ENCODE measurements around the gene FBXW12.
"Not testable (repeated sequence)": the region's sequence is repeated elsewhere in the genome, so short reads cannot be mapped to it uniquely, and the experiment has no call there.

Gene FBXW12

DNA sequence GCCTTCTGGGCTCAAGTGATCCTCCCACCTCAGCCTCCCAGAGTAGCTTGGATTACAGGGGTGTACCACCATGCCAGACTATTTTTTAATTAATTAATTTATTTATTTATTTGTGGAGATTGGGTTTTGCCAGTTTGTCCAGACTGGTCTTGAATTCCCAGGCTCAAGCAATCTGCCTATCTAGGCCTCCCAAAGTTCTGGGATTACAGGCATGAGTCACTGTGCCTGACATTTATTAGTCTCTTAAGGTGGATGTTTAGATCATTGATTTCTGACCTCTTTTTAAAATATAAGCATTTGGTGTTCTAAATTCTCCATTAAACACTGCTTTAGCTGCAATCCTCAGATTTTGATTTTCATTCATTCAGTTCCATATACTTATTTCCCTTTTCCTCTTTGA, 15.6 kb downstream of the FBXW12 start:
- no peak for DNase-seq

DNA sequence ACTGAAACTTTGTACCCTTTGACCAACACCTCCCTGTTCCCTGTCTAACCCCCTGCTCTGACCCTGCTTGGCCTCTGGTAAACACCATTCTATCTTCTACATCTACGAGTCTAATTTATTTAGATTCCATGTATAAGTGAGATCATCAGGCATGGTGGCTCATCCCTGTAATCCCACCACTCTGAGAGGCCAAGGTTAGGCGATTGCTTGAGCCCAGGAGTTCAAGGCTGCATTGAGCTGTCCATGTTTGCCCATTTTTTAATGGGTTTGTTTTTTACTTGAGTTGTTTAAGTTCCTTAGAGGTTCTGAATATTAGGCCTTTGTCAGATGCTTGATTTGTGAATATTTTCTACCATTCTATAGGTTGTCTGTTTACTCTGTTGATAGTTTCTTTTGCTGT, 16.9 kb downstream of the FBXW12 start:
- DNase-seq, result no peak

- no peak for DNase-seq
Observed at GRCh38 chr3:48394391-48394790, 22.4 kb downstream of the FBXW12 start.

DNA sequence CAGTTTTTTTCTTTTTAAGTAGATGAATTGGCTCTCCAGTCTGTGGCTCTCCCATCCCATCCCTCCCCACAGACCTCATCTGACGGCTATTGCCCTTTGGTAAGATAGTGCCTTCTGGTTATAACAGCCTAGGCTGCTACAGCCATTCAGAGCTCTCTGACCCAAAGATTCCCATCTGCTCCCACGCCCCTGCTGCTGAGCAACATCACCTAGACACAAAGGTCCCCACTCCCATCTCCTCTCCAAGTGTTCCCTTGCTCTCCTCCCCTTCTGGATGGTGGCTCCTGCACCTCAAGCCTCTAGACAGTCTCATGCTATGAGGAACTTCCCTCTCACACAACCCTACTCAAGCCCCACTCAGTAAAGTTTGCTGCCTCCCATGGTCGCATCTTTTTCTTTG, 23.7 kb downstream of the FBXW12 start:
- DNase-seq, result no peak

DNA sequence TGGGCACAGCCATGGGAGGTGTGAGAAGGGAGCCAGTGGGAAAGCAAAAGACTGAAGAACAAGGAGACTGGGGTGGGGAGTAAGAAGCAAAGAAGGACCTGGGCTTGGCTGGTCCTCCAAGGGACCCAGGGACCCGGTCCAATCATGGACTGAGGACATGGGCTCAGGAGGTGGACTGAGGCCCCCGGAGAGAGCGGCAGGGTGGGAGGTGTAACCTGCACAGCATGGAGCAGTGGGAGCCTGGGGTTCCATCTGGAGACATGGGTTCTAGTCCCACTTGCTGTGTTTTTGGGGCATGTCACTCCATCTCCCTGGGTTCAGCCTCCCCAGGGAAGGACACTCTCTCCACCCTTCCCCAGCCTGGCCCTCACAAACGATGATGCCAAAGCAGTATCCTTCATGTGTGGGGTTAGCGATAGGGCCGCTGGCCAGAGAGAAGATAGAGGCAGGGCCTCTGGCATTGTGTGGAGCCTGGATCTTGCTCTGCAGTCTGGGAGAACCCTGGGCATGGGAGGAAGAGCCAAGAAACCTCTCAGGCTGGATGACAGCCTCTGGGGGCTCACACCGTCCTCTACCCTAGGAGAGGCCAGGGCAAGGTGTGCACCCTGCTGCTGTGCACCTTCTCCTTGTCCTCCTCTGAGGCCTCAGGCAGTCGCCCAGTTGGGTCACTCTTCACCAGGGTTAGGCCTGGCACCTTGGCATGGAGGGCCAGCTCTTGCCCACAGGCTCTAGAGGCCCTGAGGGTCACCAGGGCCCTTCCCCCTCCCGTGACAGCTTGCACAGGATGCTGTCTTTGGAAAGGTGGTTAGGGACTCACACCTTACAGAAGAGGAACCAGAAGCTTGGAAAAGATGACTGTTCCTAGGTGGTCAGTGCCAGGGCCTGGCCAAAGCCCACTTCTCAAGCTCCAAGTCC, 26.0 kb downstream of the FBXW12 start:
- no peak for DNase-seq

- no peak for DNase-seq
Observed at GRCh38 chr3:48398701-48399386, 26.8 kb downstream of the FBXW12 start.

GRCh38 chr3:48399387-48400172, 27.6 kb downstream of the FBXW12 start:
- no peak for DNase-seq

DNA sequence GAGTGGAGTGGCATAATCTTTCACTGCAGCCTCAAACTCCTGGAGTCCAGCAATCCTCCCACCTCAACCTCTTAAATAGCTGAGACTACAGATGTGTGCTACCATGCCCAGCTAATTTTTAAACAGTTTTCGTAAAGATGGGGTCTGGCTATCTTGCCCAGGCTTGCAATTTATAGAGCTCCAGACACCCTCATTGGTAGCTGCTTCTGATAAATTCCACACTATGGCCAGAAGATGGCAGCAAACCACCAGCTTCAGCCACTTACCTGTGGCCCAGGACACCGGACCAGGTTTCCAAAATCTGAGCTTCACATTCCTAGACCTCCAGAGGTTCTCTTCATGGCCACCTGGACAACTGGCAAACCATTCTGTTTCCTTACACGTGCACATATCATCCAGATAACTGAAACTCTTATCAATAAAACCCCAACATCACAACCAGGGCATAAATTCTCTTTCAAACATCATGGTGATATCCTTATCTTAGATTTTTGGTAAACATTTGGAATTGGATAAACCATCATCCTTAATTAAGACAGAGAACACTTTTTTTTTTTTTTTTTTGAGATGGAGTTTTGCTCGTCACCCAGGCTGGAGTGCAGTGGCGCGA, 28.9 kb downstream of the FBXW12 start:
- no peak for DNase-seq

GRCh38 chr3:48401434-48401901, 29.4 kb downstream of the FBXW12 start:
- not testable (repeated sequence) for DNase-seq

- DNase-seq, result no peak
Observed at GRCh38 chr3:48402281-48402732, 30.3 kb downstream of the FBXW12 start.

- no peak for DNase-seq
Observed at GRCh38 chr3:48402907-48403306, 30.9 kb downstream of the FBXW12 start.

GRCh38 chr3:48403533-48404439, 31.8 kb downstream of the FBXW12 start:
- no peak for DNase-seq

DNA sequence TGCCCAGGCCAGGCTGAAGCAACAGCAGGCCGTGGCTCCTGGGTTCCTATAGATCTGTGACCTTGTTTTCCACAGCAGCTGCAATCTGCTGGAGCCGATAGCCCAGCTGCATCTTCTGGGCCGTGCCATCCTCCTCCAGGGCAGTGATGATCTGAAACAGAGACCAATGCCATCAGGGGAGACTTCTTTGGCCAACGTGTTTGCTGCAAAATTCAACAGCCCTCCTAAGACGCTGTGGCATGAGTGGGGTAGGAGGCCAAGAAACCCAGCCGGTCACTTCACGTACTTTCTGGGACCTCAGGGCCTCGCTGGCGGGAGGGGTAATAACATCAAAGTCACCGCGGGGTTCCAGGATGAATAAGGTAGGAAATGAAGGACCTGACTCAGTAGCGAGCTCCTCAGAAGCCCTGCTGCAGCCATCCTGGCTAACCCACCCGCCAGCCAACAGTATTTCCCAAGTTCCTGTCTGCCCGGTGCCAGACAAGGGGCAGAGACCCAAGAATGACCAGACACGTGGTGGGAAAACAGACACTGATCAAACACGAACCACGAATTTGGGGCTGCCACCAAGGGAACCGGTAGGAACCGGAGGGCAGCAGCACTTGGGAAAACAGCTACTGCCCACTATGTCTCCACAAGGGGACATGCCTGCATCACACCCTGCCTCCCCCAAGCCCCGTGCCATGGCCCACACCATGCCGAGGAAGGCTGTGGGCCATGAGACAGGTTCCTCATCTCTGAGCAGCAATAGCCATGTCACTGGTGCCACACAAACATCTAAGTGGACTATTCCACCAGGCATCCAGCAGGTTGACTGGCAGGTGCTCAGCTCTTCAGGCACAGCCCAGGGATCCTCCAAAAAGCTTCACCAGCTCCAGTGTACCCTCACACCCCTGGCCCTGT, 32.7 kb downstream of the FBXW12 start:
- DNase-seq, result no peak

DNA sequence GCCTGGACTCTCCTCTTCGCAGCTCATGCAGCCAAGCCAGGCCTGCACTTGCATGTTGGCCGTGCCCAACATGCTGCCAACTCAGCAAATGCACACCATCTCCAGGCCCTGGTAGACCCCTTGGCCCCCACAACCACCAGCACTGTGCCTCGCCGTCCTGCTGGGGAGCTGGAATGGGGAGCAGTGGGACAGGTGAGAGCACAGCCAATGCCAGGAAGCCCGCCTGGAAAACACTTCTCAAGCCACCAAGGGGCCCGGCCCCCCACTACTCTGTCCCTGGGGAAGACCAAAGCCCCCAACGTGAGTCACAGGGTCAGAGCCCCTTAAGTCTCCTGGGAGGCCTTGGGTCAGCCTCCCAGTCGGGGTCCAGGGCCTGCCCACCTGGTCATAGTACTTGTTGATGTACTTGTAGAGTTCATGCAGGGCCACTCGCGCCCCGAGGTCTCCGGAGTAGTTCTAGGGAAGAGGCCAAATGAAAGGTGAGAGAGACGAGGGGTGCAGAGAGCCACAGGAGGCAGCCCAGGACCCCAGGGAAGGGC, 33.4 kb downstream of the FBXW12 start:
- DNase-seq, result no peak

DNA sequence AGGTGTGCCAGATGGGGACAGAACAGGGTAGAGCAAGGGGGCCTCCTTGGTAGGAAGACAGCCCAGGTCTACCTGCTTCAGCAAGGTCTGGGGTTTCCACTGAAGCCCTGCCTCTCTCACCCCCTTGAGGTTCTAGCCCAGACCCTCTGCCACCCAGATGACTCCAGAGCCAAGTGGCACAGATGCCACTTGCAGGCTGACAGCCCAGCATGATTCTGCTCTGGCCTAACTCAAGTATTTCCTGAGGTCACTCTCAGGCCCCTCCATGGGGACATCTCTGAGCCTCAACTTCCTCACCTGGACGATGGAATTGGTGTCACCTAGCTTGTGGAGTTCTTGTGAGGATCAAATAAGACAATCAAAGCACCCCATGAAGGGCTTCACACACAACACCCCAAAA, 34.0 kb downstream of the FBXW12 start:
- no peak for DNase-seq

DNA sequence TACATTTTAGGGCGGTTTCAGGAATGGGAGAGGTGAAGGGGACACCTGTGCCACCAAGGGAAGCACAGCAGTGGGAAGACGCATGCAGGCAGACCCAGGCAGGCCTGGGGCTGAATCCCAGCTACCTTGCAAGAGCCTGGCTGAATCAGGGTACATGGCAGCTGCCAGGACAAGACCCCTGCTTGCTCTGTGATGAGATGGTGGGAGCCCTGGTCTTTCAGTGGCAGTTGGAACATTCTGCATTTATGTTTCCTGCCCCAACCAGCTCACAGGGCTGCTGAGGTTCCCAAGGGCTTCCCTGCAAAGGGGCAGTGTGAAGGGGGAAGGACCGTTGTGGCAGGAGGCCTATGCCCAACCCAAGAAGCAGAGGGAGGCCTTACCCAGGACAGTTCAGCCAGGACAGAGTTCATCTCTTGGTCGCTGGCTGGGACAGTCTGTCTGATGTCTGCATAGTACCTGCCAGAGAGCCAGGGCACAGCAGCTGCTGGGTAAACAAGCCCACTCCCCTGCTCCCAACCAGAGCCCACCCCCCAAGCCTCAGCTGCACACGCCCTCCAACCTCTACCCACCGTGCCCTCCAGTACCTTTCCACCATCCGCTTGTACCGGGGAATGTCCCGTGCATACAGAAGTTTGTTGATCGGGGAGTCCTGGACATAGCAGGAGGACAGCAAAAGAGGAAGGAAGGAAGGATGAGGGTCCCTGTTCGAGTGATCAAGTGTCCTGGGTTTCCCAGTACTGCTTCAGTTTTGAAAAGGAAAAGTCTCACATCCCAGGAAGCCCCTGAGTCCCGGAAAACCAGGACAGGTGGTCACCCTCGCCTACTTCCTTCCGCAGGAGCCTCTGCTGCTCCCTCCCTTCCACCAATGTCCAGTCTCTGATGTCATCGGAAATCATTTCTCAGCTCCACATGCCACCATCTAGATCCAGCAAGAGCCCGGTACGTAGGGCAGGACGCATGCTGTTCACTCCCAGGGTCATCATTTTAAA, 34.7 kb downstream of the FBXW12 start:
- DNase-seq, result no peak

GRCh38 chr3:48407542-48408099, 35.6 kb downstream of the FBXW12 start:
- DNase-seq, result no peak

GRCh38 chr3:48408823-48409281, 36.8 kb downstream of the FBXW12 start:
- no peak for DNase-seq

All from cortex of kidney (tissue), 1 donor.